Superior temporal gyrus (tissue), 1 donor: ENCODE data around the gene SOX3.

Experiments used
- DNase-seq: peaks from one replicate; pipeline ENCODE4 v3.0.0-alpha.2; 2016; ENCODE audit errors: extremely low spot score

Gene SOX3

GRCh38 chrX:140495739-140496138, 9.1 kb downstream of the SOX3 start:
- DNase-seq, result no peak

- no peak for DNase-seq
Observed at GRCh38 chrX:140492066-140492994, 12.5 kb downstream of the SOX3 start.

DNA sequence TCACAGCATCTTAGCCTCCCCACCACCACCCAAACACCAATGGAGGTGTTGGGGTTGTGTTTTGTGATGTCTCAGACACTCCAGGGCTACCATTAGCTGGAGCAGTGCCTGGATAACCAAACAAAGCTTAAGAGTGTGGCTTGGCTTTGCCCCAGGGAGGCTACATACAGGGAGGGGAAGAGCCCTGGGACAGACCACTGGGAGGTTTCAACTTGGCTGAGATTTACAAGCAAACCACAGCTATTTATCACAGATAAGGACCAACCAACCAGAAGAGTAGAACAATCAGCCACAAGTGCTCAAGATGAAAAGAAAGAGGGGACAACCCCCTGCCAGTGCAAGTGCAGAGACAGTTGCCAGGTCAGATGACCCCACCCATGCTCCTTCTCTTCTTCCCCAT, 24.1 kb downstream of the SOX3 start:
- DNase-seq, result no peak

DNA sequence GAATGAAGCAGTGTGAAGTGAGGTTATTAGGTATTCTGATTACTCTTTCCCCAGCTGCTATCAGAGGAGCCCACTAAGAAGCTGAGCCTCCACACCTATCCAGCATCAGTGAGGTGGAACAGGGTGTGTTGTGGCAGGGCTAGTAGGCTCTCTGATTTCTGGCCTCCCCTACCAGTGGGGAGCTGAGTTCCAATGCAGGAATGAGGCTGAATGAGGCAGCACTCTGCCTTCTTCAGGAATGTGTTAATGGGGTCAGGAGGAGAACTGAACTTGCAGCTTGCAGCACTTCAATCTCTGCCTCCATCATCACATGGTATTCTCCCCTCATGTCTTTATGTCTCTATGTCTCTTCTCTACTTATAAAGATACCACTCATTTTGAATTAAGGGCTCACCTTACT, 26.9 kb downstream of the SOX3 start:
- no peak for DNase-seq

GRCh38 chrX:140475025-140475424, 29.8 kb downstream of the SOX3 start:
- DNase-seq, result no peak

DNA sequence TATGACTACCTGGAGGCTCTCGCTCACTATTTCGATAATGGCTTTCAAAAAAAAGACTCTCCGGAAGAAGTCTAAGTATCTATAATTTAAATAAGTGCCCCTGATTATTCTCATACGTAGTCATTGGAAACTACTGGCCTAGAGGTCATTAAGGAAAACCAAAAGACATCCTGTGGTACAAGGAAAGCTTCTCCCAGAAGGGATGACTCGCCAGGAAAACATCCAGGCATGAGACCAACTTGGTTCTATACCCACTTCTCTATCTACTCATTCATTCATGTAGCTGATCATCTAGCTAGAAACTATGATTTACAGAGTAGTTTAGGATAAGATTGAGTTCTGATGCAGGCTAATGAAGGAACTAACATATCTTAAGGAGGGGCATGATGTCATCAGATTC, 37.7 kb downstream of the SOX3 start:
- DNase-seq, result no peak
